Measurements from ENCODE around the gene FHAD1. TPM values are rescaled to one million over a fixed set of nuclear protein-coding genes. Genes with fewer than 3 reads are reported as not detected.

The FHAD1 gene
- total and polyA plus RNA-seq, 9 of the 15 experiments (the other 6 are each of a cell fraction or from before 2014, with no cell fraction given) = 0.32 to 2.1 (median 1.5) TPM; not detected in 1

GRCh38 chr1:15328351-15329103, 81.5 kb downstream of the FHAD1 start (continued):
- TF ChIP-seq PPARD (CRISPR knock-in tag; IDR thresholded peaks at IDR 0.05) (no peak), MEIS2 (IDR thresholded peaks at IDR 0.05; ENCODE audit: partially characterized antibody) (peak; percentile 74), SUPT5H (IDR thresholded peaks at IDR 0.05) (no peak), ZNF77 (CRISPR knock-in tag; IDR thresholded peaks at IDR 0.05) (no peak), ZBTB5 (IDR thresholded peaks at IDR 0.05) (no peak), RBM34 (IDR thresholded peaks at IDR 0.05; ENCODE audit: borderline replicate concordance, insufficient read depth, low read length) (no peak), POLR2A (conservative IDR thresholded peaks at IDR 0.05) (no peak), ZFPM2 (CRISPR knock-in tag; IDR thresholded peaks at IDR 0.05) (no peak), CBX8 (IDR thresholded peaks at IDR 0.05; ENCODE audit: borderline replicate concordance, extremely low read depth, low read depth, low read length, poor library complexity, severe bottlenecking) (no peak), ZNF717 (CRISPR knock-in tag; IDR thresholded peaks at IDR 0.05) (no peak), CTCFL (IDR thresholded peaks at IDR 0.05; ENCODE audit: borderline replicate concordance, insufficient read depth, low read depth, low read length, poor library complexity, severe bottlenecking) (no peak), USF1 (CRISPR knock-in tag; IDR thresholded peaks at IDR 0.05) (no peak), ZNF79 (CRISPR knock-in tag; IDR thresholded peaks at IDR 0.05; ENCODE audit: low read depth) (no peak), ZBTB11 (CRISPR knock-in tag; IDR thresholded peaks at IDR 0.05) (no peak; a peak in 1 of 6 replicates), ZNF384 (IDR thresholded peaks at IDR 0.05; ENCODE audit: low read depth, low read length) (no peak), DIDO1 (tag; IDR thresholded peaks at IDR 0.05; ENCODE audit: low read depth) (no peak), SAFB (IDR thresholded peaks at IDR 0.05; ENCODE audit: borderline replicate concordance, low read depth, low read length) (no peak), TFAM (CRISPR knock-in tag; conservative IDR thresholded peaks at IDR 0.05) (no peak), ESRRB (CRISPR knock-in tag; IDR thresholded peaks at IDR 0.05; ENCODE audit: borderline replicate concordance) (no peak)

Measured in K562 (cell line).